Smooth muscle cell (in vitro differentiated cells): ENCODE measurements around the gene LRRC15. TPM values are rescaled to one million over a fixed set of nuclear protein-coding genes. Genes with fewer than 3 reads are reported as not detected.

Source experiments
- DNase-seq: peaks from one replicate; lab custom pipeline; 2025; ENCODE audit not compliant: unreplicated experiment; lab: John Stamatoyannopoulos, UW
- H2AFZ ChIP-seq: fragments of 200-600 bp; sonication (generic); 2 replicates; pipeline ENCODE4 v1.6.0; 2016; ENCODE audit warnings: antibody characterized with exemption, low read depth, mild to moderate bottlenecking
- H3F3A ChIP-seq: fragments of 200-600 bp; sonication (generic); 2 replicates; pipeline ENCODE4 v1.6.0; 2017; ENCODE audit warnings: antibody characterized with exemption, low read depth
- H3K27ac ChIP-seq: fragments of 200-600 bp; sonication (generic); 2 replicates; pipeline ENCODE4 v1.5.1; 2016; ENCODE audit warnings: low read depth, mild to moderate bottlenecking
- H3K27me3 ChIP-seq: fragments of 200-600 bp; sonication (generic); 2 replicates; pipeline ENCODE4 v1.6.1; 2016; ENCODE audit warnings: low read depth, mild to moderate bottlenecking
- H3K36me3 ChIP-seq: fragments of 200-600 bp; sonication (generic); 2 replicates; pipeline ENCODE4 v1.5.1; 2016; ENCODE audit warnings: low read depth
- H3K4me1 ChIP-seq: fragments of 200-600 bp; sonication (generic); 2 replicates; pipeline ENCODE4 v1.5.1; 2016; ENCODE audit warnings: low read depth
- H3K4me2 ChIP-seq: fragments of 200-600 bp; sonication (generic); 2 replicates; pipeline ENCODE4 v1.6.0; 2016; ENCODE audit warnings: mild to moderate bottlenecking
- H3K4me3 ChIP-seq: fragments of 200-600 bp; sonication (generic); 2 replicates; pipeline ENCODE4 v1.5.1; 2016; ENCODE audit warnings: mild to moderate bottlenecking
- H3K79me2 ChIP-seq: fragments of 200-600 bp; sonication (generic); 2 replicates; pipeline ENCODE4 v1.6.0; 2016; ENCODE audit warnings: low read depth, mild to moderate bottlenecking
- H3K9ac ChIP-seq: fragments of 200-600 bp; sonication (generic); 2 replicates; pipeline ENCODE4 v1.6.0; 2016; ENCODE audit warnings: low read depth
- H3K9me3 ChIP-seq: fragments of 200-600 bp; sonication (generic); replicated peaks from 2 replicates; pipeline ENCODE4 v1.5.1; 2016; ENCODE audit warnings: low read depth
- H4K20me1 ChIP-seq: fragments of 200-600 bp; sonication (generic); 2 replicates; pipeline ENCODE4 v1.6.0; 2016; ENCODE audit warnings: low read depth
- WGBS: methylation state at CpG from one replicate; pipeline ENCODE4 v1.1.7; 2016; ENCODE audit warnings: low lambda C conversion rate; 5-methylcytosine and 5-hydroxymethylcytosine counted together
- polyA plus RNA-seq: library from polyadenylated mRNA; unstranded; fragments of >200 nt; fragmentation: Nextera tagmentation; extraction: Ambion mirVana; gene quantifications from 2 replicates; pipeline ENCODE4 v1.2.1, GENCODE V29; 2016
- total RNA-seq: library from RNA; depleted of rRNA; stranded (reverse); fragments of >200 nt; gene quantifications from 2 replicates; pipeline ENCODE4 v1.2.3, GENCODE V29; 2014
- TF ChIP-seq, protein P1 (sequence below): fragments of 200-600 bp; sonication (generic); IDR thresholded peaks from 2 replicates; pipeline ENCODE4 v1.5.1; 2017; ENCODE audit warnings: borderline replicate concordance, mild to moderate bottlenecking, antibody characterized with exemption; ENCODE audit not compliant: insufficient read depth, poor library complexity, severe bottlenecking

LRRC15 gene
- total and polyA plus RNA-seq, 2 experiments from 2014 or later: 4.7 to 4.9 TPM

DNA sequence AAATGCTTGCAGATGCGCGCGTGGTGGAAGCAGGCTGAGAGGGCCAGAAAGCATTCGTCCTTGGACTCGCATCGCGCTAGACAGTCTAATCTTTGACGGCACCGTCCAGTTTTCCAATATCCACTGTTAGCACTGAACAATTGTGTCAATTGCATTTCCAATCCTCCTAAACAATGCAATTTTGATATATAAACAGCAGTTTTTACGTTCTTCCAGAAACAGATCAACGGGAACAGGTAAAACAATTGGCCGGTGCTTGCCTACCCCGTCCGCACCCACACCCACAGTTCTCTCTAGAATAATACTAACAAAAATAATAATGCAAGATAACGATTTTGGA, 35.6 kb downstream of the LRRC15 start:
- DNase-seq: no peak
- no peaks in the 10 kb centered on the region for H3K79me2 ChIP-seq
- H2AFZ ChIP-seq: no peak overlapping the region
- 37% methylated on average over 15 of the region's 15 CpGs for WGBS
- H3K4me1 ChIP-seq: no peaks in the 10 kb centered on the region
- H3K9me3 ChIP-seq: no peaks in the 10 kb centered on the region
- peaks cover 4% of the 10 kb centered on the region for H3K27me3 ChIP-seq
- no peaks in the 10 kb centered on the region for H4K20me1 ChIP-seq
- H3K27ac ChIP-seq: no peak overlapping the region
- no peak overlapping the region for H3K9ac ChIP-seq
- TF ChIP-seq, protein P1, sequence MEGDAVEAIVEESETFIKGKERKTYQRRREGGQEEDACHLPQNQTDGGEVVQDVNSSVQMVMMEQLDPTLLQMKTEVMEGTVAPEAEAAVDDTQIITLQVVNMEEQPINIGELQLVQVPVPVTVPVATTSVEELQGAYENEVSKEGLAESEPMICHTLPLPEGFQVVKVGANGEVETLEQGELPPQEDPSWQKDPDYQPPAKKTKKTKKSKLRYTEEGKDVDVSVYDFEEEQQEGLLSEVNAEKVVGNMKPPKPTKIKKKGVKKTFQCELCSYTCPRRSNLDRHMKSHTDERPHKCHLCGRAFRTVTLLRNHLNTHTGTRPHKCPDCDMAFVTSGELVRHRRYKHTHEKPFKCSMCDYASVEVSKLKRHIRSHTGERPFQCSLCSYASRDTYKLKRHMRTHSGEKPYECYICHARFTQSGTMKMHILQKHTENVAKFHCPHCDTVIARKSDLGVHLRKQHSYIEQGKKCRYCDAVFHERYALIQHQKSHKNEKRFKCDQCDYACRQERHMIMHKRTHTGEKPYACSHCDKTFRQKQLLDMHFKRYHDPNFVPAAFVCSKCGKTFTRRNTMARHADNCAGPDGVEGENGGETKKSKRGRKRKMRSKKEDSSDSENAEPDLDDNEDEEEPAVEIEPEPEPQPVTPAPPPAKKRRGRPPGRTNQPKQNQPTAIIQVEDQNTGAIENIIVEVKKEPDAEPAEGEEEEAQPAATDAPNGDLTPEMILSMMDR: no peak
- peak overlapping the region; percentile 87 for H3K4me2 ChIP-seq
- no peaks in the 10 kb centered on the region for H3F3A ChIP-seq
- no peaks in the 10 kb centered on the region for H3K36me3 ChIP-seq
- no peak overlapping the region for H3K4me3 ChIP-seq

- TF ChIP-seq, protein P1: peak; percentile 99
- Histone ChIP-seq H3K36me3 (no peaks in the 10 kb centered on the region), H3K27me3 (peaks cover 4% of the 10 kb centered on the region), H4K20me1 (no peaks in the 10 kb centered on the region), H3K4me3 (peak overlapping the region; percentile 52), H3K79me2 (no peaks in the 10 kb centered on the region), H3K4me2 (peak overlapping the region; percentile 87), H3F3A (no peaks in the 10 kb centered on the region), H3K27ac (no peak overlapping the region), H3K9me3 (no peaks in the 10 kb centered on the region), H2AFZ (peak overlapping the region; percentile 67), H3K4me1 (no peaks in the 10 kb centered on the region), H3K9ac (no peak overlapping the region)
- DNase-seq: no peak
- 4% methylated on average over 61 of the region's 69 CpGs for WGBS
These were observed 36.1 kb downstream of the LRRC15 start for GRCh38 chr3:194333212-194333980.

DNA sequence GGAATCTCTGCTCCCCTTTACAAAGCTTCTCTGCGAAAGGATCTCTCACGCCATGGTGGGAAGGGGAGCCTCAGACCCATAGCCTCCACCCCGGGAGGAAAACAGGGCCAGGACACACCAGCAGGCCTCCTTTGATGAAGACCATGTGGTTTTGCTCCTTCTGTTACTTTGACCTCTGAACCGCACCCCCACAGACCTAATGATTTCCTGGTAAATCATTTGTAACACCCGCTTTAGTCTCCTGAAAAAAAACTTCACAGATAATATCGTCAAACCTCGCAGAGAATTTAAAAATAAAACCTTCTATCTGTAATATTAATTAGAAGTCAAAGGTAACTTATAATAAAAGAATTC, 36.7 kb downstream of the LRRC15 start:
- no peaks in the 10 kb centered on the region for H3K79me2 ChIP-seq
- peak overlapping the region; percentile 87 for H3K4me2 ChIP-seq
- H3K9ac ChIP-seq: no peak overlapping the region
- no peaks in the 10 kb centered on the region for H3K4me1 ChIP-seq
- H4K20me1 ChIP-seq: no peaks in the 10 kb centered on the region
- H3K36me3 ChIP-seq: no peaks in the 10 kb centered on the region
- no peaks in the 10 kb centered on the region for H3F3A ChIP-seq
- H3K4me3 ChIP-seq: peak overlapping the region; percentile 52
- TF ChIP-seq, protein P1: no peak
- DNase-seq: no peak
- H3K27ac ChIP-seq: no peak overlapping the region
- WGBS: 92% methylated on average over 7 of the region's 7 CpGs
- no peak overlapping the region for H2AFZ ChIP-seq
- H3K27me3 ChIP-seq: peaks cover 4% of the 10 kb centered on the region
- H3K9me3 ChIP-seq: no peaks in the 10 kb centered on the region

DNA sequence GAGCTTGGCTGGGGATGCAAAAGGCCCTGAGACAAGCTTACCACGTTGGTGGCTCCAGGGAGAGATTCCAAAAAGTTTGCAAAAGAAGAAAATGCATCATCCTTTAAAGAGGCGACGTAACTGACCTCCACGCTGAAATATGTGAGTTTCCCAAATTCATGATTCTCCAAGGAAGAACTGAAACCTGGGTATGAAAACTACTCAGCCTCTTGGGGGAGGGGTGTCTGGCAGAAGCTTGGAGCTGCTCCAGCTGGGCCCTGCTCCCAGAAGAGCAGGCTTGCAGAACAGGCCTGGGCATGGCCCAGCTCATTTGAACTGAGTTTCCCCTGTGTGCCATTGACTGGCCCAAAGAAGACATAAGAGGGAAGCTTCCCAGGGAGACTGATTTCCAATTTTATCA, 39.0 kb downstream of the LRRC15 start:
- H3K4me2 ChIP-seq: no peak overlapping the region
- H3K4me3 ChIP-seq: no peak overlapping the region
- H3K9ac ChIP-seq: no peak overlapping the region
- peaks cover 4% of the 10 kb centered on the region for H3K27me3 ChIP-seq
- H3K36me3 ChIP-seq: no peaks in the 10 kb centered on the region
- H4K20me1 ChIP-seq: no peaks in the 10 kb centered on the region
- H3F3A ChIP-seq: peaks cover 14% of the 10 kb centered on the region
- H3K79me2 ChIP-seq: no peaks in the 10 kb centered on the region
- no peak overlapping the region for H2AFZ ChIP-seq
- DNase-seq: no peak
- no peaks in the 10 kb centered on the region for H3K9me3 ChIP-seq
- 85% methylated on average over 4 of the region's 4 CpGs for WGBS
- TF ChIP-seq, protein P1: no peak
- H3K27ac ChIP-seq: no peak overlapping the region
- no peaks in the 10 kb centered on the region for H3K4me1 ChIP-seq
